H9 (cell line): ENCODE results near the gene NDUFB10. TPM values are rescaled to one million over a fixed set of nuclear protein-coding genes. Genes with fewer than 3 reads are reported as not detected.

Experiments used
- DNase-seq: peaks from one replicate; pipeline ENCODE4 v3.0.0-alpha.2; 2017
- H2AFZ ChIP-seq: one replicate; pipeline ENCODE4 v1.6.1; 2013; ENCODE audit warnings: mild to moderate bottlenecking, low read length, control low read depth, moderate library complexity
- H2AK5ac ChIP-seq: 2 replicates; pipeline ENCODE4 v1.6.1; 2013; ENCODE audit warnings: low read length, control low read depth, mixed read lengths; ENCODE audit not compliant: insufficient read length
- H2BK120ac ChIP-seq: one replicate; pipeline ENCODE4 v1.6.1; 2013; ENCODE audit warnings: low read depth, mild to moderate bottlenecking, low read length, control low read depth, inconsistent platforms; ENCODE audit not compliant: poor library complexity, severe bottlenecking
- H2BK12ac ChIP-seq: 2 replicates; pipeline ENCODE4 v1.6.1; 2013; ENCODE audit warnings: low read length, control low read depth, mixed read lengths, low read depth; ENCODE audit not compliant: insufficient read length
- H2BK15ac ChIP-seq: 2 replicates; pipeline ENCODE4 v1.6.1; 2013; ENCODE audit warnings: low read depth, low read length, control low read depth
- H2BK20ac ChIP-seq: one replicate; pipeline ENCODE4 v1.6.1; 2013; ENCODE audit warnings: low read depth, mild to moderate bottlenecking, low read length, control low read depth, inconsistent platforms; ENCODE audit not compliant: poor library complexity, severe bottlenecking
- H2BK5ac ChIP-seq: 2 replicates; pipeline ENCODE4 v1.6.1; 2013; ENCODE audit warnings: low read length, control low read depth, mixed read lengths; ENCODE audit not compliant: insufficient read length
- H3K14ac ChIP-seq: 2 replicates; pipeline ENCODE4 v1.6.1; 2013; ENCODE audit warnings: low read length, control low read depth; ENCODE audit not compliant: insufficient read depth
- H3K18ac ChIP-seq: 2 replicates; pipeline ENCODE4 v1.6.1; 2013; ENCODE audit warnings: low read depth, mild to moderate bottlenecking, mixed read lengths, low read length, control low read depth; ENCODE audit not compliant: insufficient read length
- H3K23ac ChIP-seq: 2 replicates; pipeline ENCODE4 v1.6.1; 2013; ENCODE audit warnings: low read length, control low read depth, mixed read lengths, low read depth; ENCODE audit not compliant: insufficient read length
- H3K23me2 ChIP-seq: 2 replicates; pipeline ENCODE4 v1.6.1; 2013; ENCODE audit warnings: low read depth, mild to moderate bottlenecking, mixed read lengths, low read length, control low read depth; ENCODE audit not compliant: insufficient read length, poor library complexity, severe bottlenecking
- H3K27ac ChIP-seq: 2 replicates; pipeline ENCODE4 v1.5.1; 2013; ENCODE audit warnings: low read length, control low read depth, mixed read lengths, low read depth; ENCODE audit not compliant: insufficient read length
- H3K27me3 ChIP-seq: 2 replicates; pipeline ENCODE4 v1.6.1; 2013; ENCODE audit warnings: low read length, control low read depth, inconsistent platforms; ENCODE audit not compliant: insufficient read depth
- H3K4ac ChIP-seq: 2 replicates; pipeline ENCODE4 v1.6.1; 2013; ENCODE audit warnings: low read depth, mild to moderate bottlenecking, control low read depth, inconsistent platforms, low read length, moderate library complexity
- H3K4me1 ChIP-seq: 2 replicates; pipeline ENCODE4 v1.6.1; 2013; ENCODE audit warnings: low read length, control low read depth, inconsistent platforms; ENCODE audit not compliant: insufficient read depth
- H3K4me2 ChIP-seq: 2 replicates; pipeline ENCODE4 v1.6.1; 2013; ENCODE audit warnings: low read length, control low read depth, mixed read lengths; ENCODE audit not compliant: insufficient read length, insufficient read depth
- H3K56ac ChIP-seq: 2 replicates; pipeline ENCODE4 v1.6.1; 2013; ENCODE audit warnings: low read depth, mild to moderate bottlenecking, mixed read lengths, low read length, control low read depth; ENCODE audit not compliant: insufficient read length
- H3K79me1 ChIP-seq: 2 replicates; pipeline ENCODE4 v1.6.1; 2013; ENCODE audit warnings: low read depth, mild to moderate bottlenecking, moderate library complexity, low read length, control low read depth, inconsistent platforms; ENCODE audit not compliant: insufficient read depth, poor library complexity, severe bottlenecking
- H3K79me2 ChIP-seq: 2 replicates; pipeline ENCODE4 v1.6.1; 2013; ENCODE audit warnings: low read length, control low read depth, inconsistent platforms; ENCODE audit not compliant: insufficient read depth
- H3K9ac ChIP-seq: 2 replicates; pipeline ENCODE4 v1.6.1; 2013; ENCODE audit warnings: low read length, control low read depth, mixed read lengths; ENCODE audit not compliant: insufficient read length; ENCODE audit errors: extremely low read depth
- H3K9me3 ChIP-seq: one replicate; pipeline ENCODE4 v1.6.1; 2013; ENCODE audit warnings: low read depth, low read length, inconsistent platforms; ENCODE audit not compliant: control insufficient read depth
- H3T11ph ChIP-seq: one replicate; pipeline ENCODE4 v1.6.1; 2013; ENCODE audit warnings: mild to moderate bottlenecking, low read length, control low read depth, inconsistent platforms
- H4K20me1 ChIP-seq: one replicate; pipeline ENCODE4 v1.6.1; 2013; ENCODE audit not compliant: control insufficient read depth, insufficient read length, insufficient read depth
- H4K5ac ChIP-seq: 2 replicates; pipeline ENCODE4 v1.6.1; 2013; ENCODE audit warnings: low read depth, mild to moderate bottlenecking, mixed read lengths, low read length, control low read depth; ENCODE audit not compliant: insufficient read length
- H4K8ac ChIP-seq: replicated peaks from 2 replicates; pipeline ENCODE4 v1.6.1; 2013; ENCODE audit warnings: low read length, control low read depth, mixed read lengths, low read depth; ENCODE audit not compliant: insufficient read length
- H4K91ac ChIP-seq: 2 replicates; pipeline ENCODE4 v1.6.1; 2013; ENCODE audit warnings: low read depth, mild to moderate bottlenecking, moderate library complexity, mixed read lengths, low read length, control low read depth; ENCODE audit not compliant: insufficient read length
- H3K27ac Mint-ChIP-seq, 3 experiments: 2 replicates in 2 of 3; 3 replicates in 1 of 3; pipeline ENCODE4 v1.8.0; 2020 to 2021; ENCODE audit warnings: mixed read lengths in 3 of 3, mild to moderate bottlenecking in 1 of 3, moderate library complexity in 1 of 3
- H3K27me3 Mint-ChIP-seq: 2 replicates; pipeline ENCODE4 v1.8.0; 2021; ENCODE audit warnings: low read depth, mild to moderate bottlenecking, moderate library complexity, mixed read lengths
- H3K36me3 Mint-ChIP-seq, 3 experiments: 2 replicates in 2 of 3; 3 replicates in 1 of 3; pipeline ENCODE4 v1.8.0; 2020 to 2021; ENCODE audit warnings: low read depth in 3 of 3, mixed read lengths in 3 of 3; ENCODE audit not compliant: insufficient read depth in 1 of 3
- H3K4me1 Mint-ChIP-seq, 2 experiments: 2 replicates each; pipeline ENCODE4 v1.8.0; 2020; ENCODE audit warnings: mixed read lengths in 2 of 2
- H3K4me3 Mint-ChIP-seq, 2 experiments: 2 replicates in 1 of 2; 3 replicates in 1 of 2; pipeline ENCODE4 v1.8.0; 2020 to 2021; ENCODE audit warnings: mild to moderate bottlenecking in 2 of 2, mixed read lengths in 2 of 2, moderate library complexity in 1 of 2
- H3K9me3 Mint-ChIP-seq, 2 experiments: 2 replicates in 1 of 2; 3 replicates in 1 of 2; pipeline ENCODE4 v1.8.0; 2020; ENCODE audit warnings: mild to moderate bottlenecking in 2 of 2, mixed read lengths in 2 of 2, moderate library complexity in 1 of 2
- WGBS: extraction: QIAGEN DNeasy Blood & Tissue Kit; methylation state at CpG from one replicate; pipeline ENCODE4 v1.1.7; 2013; ENCODE audit warnings: missing lambda C conversion rate, low lambda C conversion rate, mixed read lengths; ENCODE audit not compliant: insufficient read length; ENCODE audit errors: extremely low coverage; 5-methylcytosine and 5-hydroxymethylcytosine counted together
- total RNA-seq: library from RNA; stranded (reverse); gene quantifications from 2 replicates; pipeline ENCODE4 v1.2.1, GENCODE V29; 2021
- TF ChIP-seq, protein P1 (sequence below): fragments of 200-600 bp; sonication (generic); conservative IDR thresholded peaks from 3 replicates; pipeline ENCODE4 v1.8.0; 2021; ENCODE audit warnings: antibody characterized with exemption, mild to moderate bottlenecking

Gene NDUFB10
- total RNA-seq, 1 experiment from 2014 or later = 191 TPM

DNA sequence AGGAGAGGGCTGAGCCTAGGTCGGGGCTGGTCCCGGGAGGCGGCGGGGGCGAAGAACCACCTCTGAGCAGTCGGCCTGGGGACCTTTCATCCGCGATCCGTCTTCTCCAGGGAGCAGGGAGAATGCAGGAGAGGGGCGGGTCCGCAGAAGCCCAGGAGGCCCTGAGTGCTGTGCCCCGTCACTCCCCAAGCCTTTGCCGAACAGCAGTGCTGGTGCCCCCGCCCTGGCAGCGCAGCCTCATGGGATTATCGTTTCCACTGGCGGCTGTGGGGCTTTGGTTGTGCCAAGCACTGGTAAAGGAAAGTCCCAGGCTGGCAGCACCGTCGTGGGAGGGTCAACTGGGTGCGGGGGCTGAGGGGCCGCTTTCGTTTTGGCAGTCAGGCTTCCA is 13.1 kb downstream of the NDUFB10 start:
- peaks cover 6% of the 10 kb centered on the region; the same call in 1 of the 2 replicates for H3K79me2 ChIP-seq
- TF ChIP-seq, protein P1, sequence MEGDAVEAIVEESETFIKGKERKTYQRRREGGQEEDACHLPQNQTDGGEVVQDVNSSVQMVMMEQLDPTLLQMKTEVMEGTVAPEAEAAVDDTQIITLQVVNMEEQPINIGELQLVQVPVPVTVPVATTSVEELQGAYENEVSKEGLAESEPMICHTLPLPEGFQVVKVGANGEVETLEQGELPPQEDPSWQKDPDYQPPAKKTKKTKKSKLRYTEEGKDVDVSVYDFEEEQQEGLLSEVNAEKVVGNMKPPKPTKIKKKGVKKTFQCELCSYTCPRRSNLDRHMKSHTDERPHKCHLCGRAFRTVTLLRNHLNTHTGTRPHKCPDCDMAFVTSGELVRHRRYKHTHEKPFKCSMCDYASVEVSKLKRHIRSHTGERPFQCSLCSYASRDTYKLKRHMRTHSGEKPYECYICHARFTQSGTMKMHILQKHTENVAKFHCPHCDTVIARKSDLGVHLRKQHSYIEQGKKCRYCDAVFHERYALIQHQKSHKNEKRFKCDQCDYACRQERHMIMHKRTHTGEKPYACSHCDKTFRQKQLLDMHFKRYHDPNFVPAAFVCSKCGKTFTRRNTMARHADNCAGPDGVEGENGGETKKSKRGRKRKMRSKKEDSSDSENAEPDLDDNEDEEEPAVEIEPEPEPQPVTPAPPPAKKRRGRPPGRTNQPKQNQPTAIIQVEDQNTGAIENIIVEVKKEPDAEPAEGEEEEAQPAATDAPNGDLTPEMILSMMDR = no peak
- Mint-ChIP-seq H3K27ac (0 out of 7 replicates have a peak overlapping the region, but pooled peaks of 1 of the 3 experiments have one; percentile 42), H3K9me3 (no peaks in the 10 kb centered on the region; a peak in 2 of 5 replicates), H3K36me3 (peaks cover 10 to 25% (median 25%) of the 10 kb centered on the region in 3 experiments), H3K4me3 (peak overlapping the region; percentile 93 to 96), H3K27me3 (no peaks in the 10 kb centered on the region), H3K4me1 (peaks cover 8 to 14% of the 10 kb centered on the region in 2 experiments)
- WGBS = no CpG with 5 or more reads among the region's 22 CpGs
- no peak overlapping the region for H2BK5ac ChIP-seq
- no peak overlapping the region for H3K4ac ChIP-seq
- no peak overlapping the region for H3K18ac ChIP-seq
- H2AFZ ChIP-seq = no peak overlapping the region
- H3K4me2 ChIP-seq = peak overlapping the region; percentile 62
- H3T11ph ChIP-seq = no peak overlapping the region
- no peak overlapping the region for H2AK5ac ChIP-seq
- peak overlapping the region; percentile 68 for H3K9ac ChIP-seq
- no peak overlapping the region for H4K5ac ChIP-seq
- no peak overlapping the region for H3K14ac ChIP-seq
- no peak overlapping the region for H4K91ac ChIP-seq
- no peak overlapping the region for H2BK12ac ChIP-seq
- H2BK20ac ChIP-seq = no peak overlapping the region
- DNase-seq = no peak
- no peak overlapping the region for H3K56ac ChIP-seq
- H3K79me1 ChIP-seq = peaks cover 5% of the 10 kb centered on the region
- H3K27ac ChIP-seq = no peak overlapping the region
- no peak overlapping the region for H3K23ac ChIP-seq
- H4K8ac ChIP-seq = no peak overlapping the region
- no peaks in the 10 kb centered on the region for H4K20me1 ChIP-seq
- H3K9me3 ChIP-seq = no peaks in the 10 kb centered on the region
- H3K23me2 ChIP-seq = peaks cover 8% of the 10 kb centered on the region
- no peaks in the 10 kb centered on the region for H3K4me1 ChIP-seq
- H2BK120ac ChIP-seq = no peak overlapping the region
- no peaks in the 10 kb centered on the region for H3K27me3 ChIP-seq
- no peak overlapping the region for H2BK15ac ChIP-seq
